ENCODE measurements around the gene CFAP299. TPM values are rescaled to one million over a fixed set of nuclear protein-coding genes. Genes with fewer than 3 reads are reported as not detected.

CFAP299 gene
- total and polyA plus RNA-seq, 4 donors: 3.0 to 9.0 (median 4.6) TPM

DNA sequence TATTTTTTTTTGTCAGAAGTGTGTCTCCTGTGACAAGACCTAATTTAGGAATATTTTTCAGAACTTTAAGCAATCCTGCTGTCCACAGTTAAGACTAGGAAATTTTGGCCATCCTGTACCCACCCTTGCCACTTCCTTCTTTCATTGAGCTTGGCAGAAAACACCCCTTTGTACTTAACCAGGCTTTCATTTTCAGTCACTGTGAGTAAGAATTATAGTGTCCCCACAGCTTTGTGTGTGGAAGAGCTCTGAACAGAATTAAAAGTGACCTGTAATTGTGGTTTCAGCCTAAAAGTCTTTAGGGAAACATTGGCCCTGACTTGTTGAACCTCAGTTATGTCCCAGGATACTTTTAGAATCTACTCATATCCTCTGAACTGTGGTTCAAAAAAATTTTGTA is 541.3 kb downstream of the CFAP299 start:
- Histone ChIP-seq H3K9me3 (ENCODE audit: control insufficient read depth, insufficient read depth, low read length) (no peaks in the 10 kb centered on the region), H3K4me3 (ENCODE audit: low read depth, low read length) (no peak overlapping the region), H3K4me1 (ENCODE audit: control insufficient read depth, insufficient read depth, low read length) (no peaks in the 10 kb centered on the region), H3K27me3 (ENCODE audit: control insufficient read depth, insufficient read depth, low read length) (no peaks in the 10 kb centered on the region), H3K36me3 (ENCODE audit: control insufficient read depth, insufficient read depth, low read length) (no peaks in the 10 kb centered on the region), H3K27ac (ENCODE audit: low read depth, low read length) (no peak overlapping the region)
- peak in 2 of 6 donors; percentile 37 to 42 for DNase-seq (ENCODE audit: low read depth in 4 of 6, low spot score in 6 of 6)

DNA sequence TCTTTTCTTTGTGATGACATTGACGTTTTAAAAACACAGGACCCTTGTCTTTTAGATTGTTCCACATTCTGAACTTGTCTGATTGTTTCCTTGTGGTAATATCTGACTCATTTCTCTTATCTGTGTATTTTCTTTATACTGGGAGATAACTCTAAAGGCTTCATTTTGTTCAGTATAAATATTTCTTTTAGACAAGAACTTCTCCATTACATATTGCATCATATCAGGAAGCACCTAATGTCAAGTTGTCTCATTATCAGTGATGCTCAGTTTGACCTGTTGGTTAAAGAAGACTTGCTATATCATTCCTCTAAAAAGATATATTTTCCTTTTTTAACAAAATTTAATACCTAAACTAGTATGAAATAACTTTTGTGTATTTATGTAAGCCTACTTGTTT is 542.7 kb downstream of the CFAP299 start:
- Histone ChIP-seq H3K36me3 (ENCODE audit: control insufficient read depth, insufficient read depth, low read length) (no peaks in the 10 kb centered on the region), H3K4me1 (ENCODE audit: control insufficient read depth, insufficient read depth, low read length) (no peaks in the 10 kb centered on the region), H3K4me3 (ENCODE audit: low read depth, low read length) (no peak overlapping the region), H3K27ac (ENCODE audit: low read depth, low read length) (no peak overlapping the region), H3K9me3 (ENCODE audit: control insufficient read depth, insufficient read depth, low read length) (no peaks in the 10 kb centered on the region), H3K27me3 (ENCODE audit: control insufficient read depth, insufficient read depth, low read length) (no peaks in the 10 kb centered on the region)
- no CpG with 5 or more reads among the region's 1 CpG for WGBS (ENCODE audit: insufficient coverage)
- no peak for DNase-seq (ENCODE audit: low read depth in 4 of 6, low spot score in 6 of 6)

DNA sequence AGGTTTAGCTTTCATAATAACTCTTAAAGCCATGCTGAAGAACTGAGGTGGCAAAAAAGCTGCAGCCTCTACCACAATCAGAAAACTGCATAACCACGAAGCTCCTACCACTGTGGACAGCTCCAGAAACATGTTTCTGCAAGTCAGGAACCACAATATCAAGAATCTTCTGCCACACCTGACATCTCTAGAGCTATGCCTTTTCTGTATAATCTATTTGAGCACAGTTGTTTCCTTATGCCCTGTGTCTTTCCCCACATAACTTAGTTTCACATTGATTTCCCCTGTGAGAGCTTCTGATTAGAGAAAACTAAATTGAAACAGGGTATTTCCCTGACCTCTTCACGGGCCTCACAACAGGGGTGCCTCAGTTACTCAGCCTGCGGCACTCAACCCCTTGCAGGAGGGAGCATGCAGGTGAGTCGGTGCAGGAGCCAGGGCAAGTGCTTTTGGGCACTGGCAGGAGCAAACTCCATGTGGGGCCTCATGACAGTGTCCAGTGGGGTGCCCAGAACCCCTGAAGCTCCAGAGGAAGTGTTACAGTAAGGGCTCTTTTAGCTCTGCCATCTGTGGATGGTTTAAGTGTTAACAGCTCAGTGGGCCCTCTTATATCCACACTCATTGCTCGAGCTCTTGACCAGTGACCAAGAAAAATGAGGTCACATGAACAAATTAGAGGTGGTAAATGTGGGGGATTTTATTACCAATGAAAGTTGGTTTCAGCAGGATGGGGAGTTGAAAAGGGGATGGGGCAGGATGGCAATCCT is 562.2 kb downstream of the CFAP299 start:
- no peaks in the 10 kb centered on the region for H3K4me1 ChIP-seq (ENCODE audit: control insufficient read depth, insufficient read depth, low read length)
- WGBS (ENCODE audit: insufficient coverage): 90% methylated on average over 3 of the region's 5 CpGs
- H3K27me3 ChIP-seq (ENCODE audit: control insufficient read depth, insufficient read depth, low read length): no peaks in the 10 kb centered on the region
- H3K27ac ChIP-seq (ENCODE audit: low read depth, low read length): no peak overlapping the region
- no peak overlapping the region for H3K4me3 ChIP-seq (ENCODE audit: low read depth, low read length)
- H3K36me3 ChIP-seq (ENCODE audit: control insufficient read depth, insufficient read depth, low read length): no peaks in the 10 kb centered on the region
- no peak for DNase-seq (ENCODE audit: low read depth in 4 of 6, low spot score in 6 of 6)
- H3K9me3 ChIP-seq (ENCODE audit: control insufficient read depth, insufficient read depth, low read length): no peaks in the 10 kb centered on the region

DNA sequence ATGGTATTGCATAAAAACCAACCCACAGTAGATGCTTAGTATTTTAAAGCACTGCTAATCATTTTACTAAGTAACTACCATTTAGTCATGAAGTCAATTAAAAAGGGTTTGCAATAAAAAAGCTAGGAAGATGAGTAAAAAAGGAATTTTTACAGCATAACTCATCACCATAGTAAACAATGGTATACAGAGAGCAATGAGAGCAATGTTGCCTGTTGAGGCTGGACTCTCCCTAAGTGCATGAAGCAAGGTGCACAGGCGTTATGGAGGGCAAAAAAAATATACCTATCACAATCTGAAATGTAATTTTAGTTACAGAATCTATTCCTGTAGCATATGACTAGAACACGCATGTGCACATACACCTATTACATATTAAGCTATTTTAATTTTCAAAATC is 565.4 kb downstream of the CFAP299 start:
- Histone ChIP-seq H3K4me1 (ENCODE audit: control insufficient read depth, insufficient read depth, low read length) (no peaks in the 10 kb centered on the region), H3K9me3 (ENCODE audit: control insufficient read depth, insufficient read depth, low read length) (no peaks in the 10 kb centered on the region), H3K36me3 (ENCODE audit: control insufficient read depth, insufficient read depth, low read length) (no peaks in the 10 kb centered on the region), H3K27ac (ENCODE audit: low read depth, low read length) (no peak overlapping the region), H3K27me3 (ENCODE audit: control insufficient read depth, insufficient read depth, low read length) (no peaks in the 10 kb centered on the region), H3K4me3 (ENCODE audit: low read depth, low read length) (no peak overlapping the region)
- WGBS (ENCODE audit: insufficient coverage): no CpG with 5 or more reads among the region's 2 CpGs
- no peak for DNase-seq (ENCODE audit: low read depth in 4 of 6, low spot score in 6 of 6)

DNA sequence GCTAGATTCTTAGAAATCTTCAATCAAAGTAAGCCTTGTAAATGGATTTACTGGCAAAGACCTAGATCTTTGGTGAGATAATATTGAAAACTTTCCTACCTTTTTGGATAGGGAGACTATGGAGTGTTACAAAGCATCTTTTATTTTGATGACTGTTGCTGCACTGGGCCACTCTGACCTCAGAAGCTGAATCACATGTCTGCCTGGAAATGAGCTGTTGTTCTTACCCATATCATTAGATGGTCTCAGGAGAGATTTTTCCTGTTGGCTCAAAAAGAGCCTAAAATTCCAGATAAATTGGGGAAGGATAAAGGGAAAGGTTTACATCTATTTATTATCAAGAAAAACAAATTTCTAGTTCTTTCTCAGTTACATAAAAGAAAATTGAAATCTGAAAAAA is 567.5 kb downstream of the CFAP299 start:
- DNase-seq (ENCODE audit: low read depth in 4 of 6, low spot score in 6 of 6): no peak
- Histone ChIP-seq H3K4me1 (ENCODE audit: control insufficient read depth, insufficient read depth, low read length) (no peaks in the 10 kb centered on the region), H3K9me3 (ENCODE audit: control insufficient read depth, insufficient read depth, low read length) (no peaks in the 10 kb centered on the region), H3K27ac (ENCODE audit: low read depth, low read length) (no peak overlapping the region), H3K4me3 (ENCODE audit: low read depth, low read length) (no peak overlapping the region), H3K27me3 (ENCODE audit: control insufficient read depth, insufficient read depth, low read length) (no peaks in the 10 kb centered on the region), H3K36me3 (ENCODE audit: control insufficient read depth, insufficient read depth, low read length) (no peaks in the 10 kb centered on the region)

DNA sequence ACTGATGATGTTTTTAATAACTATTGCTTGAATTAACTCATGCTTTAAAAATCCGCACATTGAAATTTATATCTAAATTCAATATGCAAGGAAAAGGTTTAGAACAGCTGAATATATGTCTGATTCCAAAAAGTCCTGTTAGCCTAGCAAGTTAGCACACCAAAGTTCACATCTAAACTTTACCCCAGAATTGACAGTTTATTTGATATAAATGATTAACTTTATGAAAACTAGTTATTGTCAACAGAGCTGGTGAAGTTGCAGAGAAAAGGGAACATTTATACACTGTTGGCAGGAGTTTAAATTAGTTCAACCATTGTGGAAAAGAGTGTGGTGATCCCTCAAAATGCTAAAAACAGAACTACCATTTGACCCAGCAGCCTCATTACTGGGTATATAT is 574.4 kb downstream of the CFAP299 start:
- Histone ChIP-seq H3K9me3 (ENCODE audit: control insufficient read depth, insufficient read depth, low read length) (peaks cover 2% of the 10 kb centered on the region), H3K4me1 (ENCODE audit: control insufficient read depth, insufficient read depth, low read length) (no peaks in the 10 kb centered on the region), H3K27ac (ENCODE audit: low read depth, low read length) (no peak overlapping the region), H3K36me3 (ENCODE audit: control insufficient read depth, insufficient read depth, low read length) (no peaks in the 10 kb centered on the region), H3K27me3 (ENCODE audit: control insufficient read depth, insufficient read depth, low read length) (no peaks in the 10 kb centered on the region), H3K4me3 (ENCODE audit: low read depth, low read length) (no peak overlapping the region)
- no peak for DNase-seq (ENCODE audit: low read depth in 4 of 6, low spot score in 6 of 6)
- WGBS (ENCODE audit: insufficient coverage): no CpG with 5 or more reads among the region's 1 CpG

DNA sequence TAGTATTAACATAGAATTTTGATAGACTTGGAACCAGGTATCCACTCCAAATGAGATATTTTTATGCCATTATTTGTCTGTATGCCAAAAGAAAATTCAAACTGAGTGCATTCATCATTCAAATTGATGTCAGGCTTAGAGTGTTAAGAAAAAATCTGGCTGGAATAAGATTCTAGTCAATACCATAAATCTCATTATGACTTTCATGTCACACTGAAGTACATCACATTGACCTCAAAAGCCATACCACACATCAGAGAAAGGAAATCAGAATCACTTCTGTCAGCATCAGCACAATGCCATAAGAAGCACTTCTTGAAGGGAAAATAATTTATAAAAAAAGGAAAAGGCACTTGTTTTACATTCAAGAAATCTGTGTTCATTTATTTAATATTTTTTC is 575.9 kb downstream of the CFAP299 start:
- DNase-seq (ENCODE audit: low read depth in 4 of 6, low spot score in 6 of 6): peak in 1 of 6 donors; percentile 23

DNA sequence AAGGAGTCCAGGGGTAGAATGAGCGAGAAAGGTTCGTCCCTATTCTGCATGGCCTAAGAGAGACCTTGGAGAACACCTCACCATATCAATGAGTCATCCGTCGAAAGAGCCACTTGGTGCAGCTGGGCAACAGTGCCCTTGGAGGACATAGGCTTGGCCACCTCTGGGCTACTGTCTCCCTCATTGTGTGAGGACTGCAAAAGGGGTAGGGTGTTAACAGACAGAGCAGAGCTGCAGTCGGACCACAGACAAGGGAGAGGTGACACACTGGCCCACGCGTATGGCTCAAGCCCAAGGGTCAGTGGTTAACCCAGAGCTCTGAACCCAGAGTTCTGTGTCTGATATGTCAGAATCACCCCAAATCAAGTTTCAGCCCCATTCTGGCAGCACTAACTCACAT is 576.8 kb downstream of the CFAP299 start:
- Histone ChIP-seq H3K4me3 (ENCODE audit: low read depth, low read length) (no peak overlapping the region), H3K9me3 (ENCODE audit: control insufficient read depth, insufficient read depth, low read length) (peaks cover 2% of the 10 kb centered on the region), H3K27ac (ENCODE audit: low read depth, low read length) (no peak overlapping the region), H3K27me3 (ENCODE audit: control insufficient read depth, insufficient read depth, low read length) (no peaks in the 10 kb centered on the region), H3K4me1 (ENCODE audit: control insufficient read depth, insufficient read depth, low read length) (no peaks in the 10 kb centered on the region), H3K36me3 (ENCODE audit: control insufficient read depth, insufficient read depth, low read length) (no peaks in the 10 kb centered on the region)
- DNase-seq (ENCODE audit: low read depth in 4 of 6, low spot score in 6 of 6): no peak
- WGBS (ENCODE audit: insufficient coverage): 93% methylated on average over 3 of the region's 7 CpGs

More for the DNA sequence above, 575.9 kb downstream of the CFAP299 start:
- no peaks in the 10 kb centered on the region for H3K36me3 ChIP-seq (ENCODE audit: control insufficient read depth, insufficient read depth, low read length)
- no peaks in the 10 kb centered on the region for H3K4me1 ChIP-seq (ENCODE audit: control insufficient read depth, insufficient read depth, low read length)
- H3K9me3 ChIP-seq (ENCODE audit: control insufficient read depth, insufficient read depth, low read length): peaks cover 2% of the 10 kb centered on the region
- no peaks in the 10 kb centered on the region for H3K27me3 ChIP-seq (ENCODE audit: control insufficient read depth, insufficient read depth, low read length)
- no peak overlapping the region for H3K4me3 ChIP-seq (ENCODE audit: low read depth, low read length)
- H3K27ac ChIP-seq (ENCODE audit: low read depth, low read length): no peak overlapping the region

DNA sequence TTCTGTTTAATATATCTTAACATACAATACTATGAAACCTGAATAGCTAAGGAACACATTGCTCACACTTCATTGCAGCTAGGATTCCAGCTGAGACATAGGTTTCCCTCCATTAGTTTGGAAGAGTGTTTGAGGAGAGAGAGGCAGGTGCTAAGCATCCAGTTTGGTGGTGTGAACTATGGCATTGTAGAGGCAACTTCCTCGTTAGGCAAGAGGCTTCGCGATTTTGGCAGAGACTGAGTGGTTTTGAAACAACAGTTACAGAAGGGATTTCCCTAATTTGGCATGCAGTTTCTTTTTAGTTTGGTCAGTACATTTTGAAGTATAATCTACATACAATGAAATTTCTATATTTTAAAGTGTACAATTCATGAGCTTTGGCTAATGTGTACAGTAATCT is 577.9 kb downstream of the CFAP299 start:
- DNase-seq (ENCODE audit: low read depth in 4 of 6, low spot score in 6 of 6): no peak
- H3K4me1 ChIP-seq (ENCODE audit: control insufficient read depth, insufficient read depth, low read length): no peaks in the 10 kb centered on the region
- WGBS (ENCODE audit: insufficient coverage): 76% methylated on average over 3 of the region's 3 CpGs

DNA sequence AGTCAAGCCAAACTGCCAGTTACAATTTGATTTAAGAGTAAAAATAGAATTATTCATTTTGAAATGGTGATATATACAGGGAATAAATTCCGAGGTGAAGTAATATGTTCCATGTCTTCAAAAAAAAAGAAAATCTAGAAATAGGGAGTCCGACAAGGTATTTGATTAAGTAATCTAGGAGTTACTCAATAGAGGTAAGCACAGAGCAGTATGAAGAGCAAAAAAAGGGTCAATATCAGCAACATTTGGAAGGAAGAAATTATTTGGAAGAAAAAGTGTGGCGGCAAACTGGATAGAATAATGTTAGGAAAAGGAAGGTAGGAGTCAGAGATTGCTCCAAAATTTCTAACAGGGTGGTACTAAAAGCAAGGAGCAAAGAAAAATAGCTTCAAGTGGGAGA is 581.2 kb downstream of the CFAP299 start:
- Histone ChIP-seq H3K9me3 (ENCODE audit: control insufficient read depth, insufficient read depth, low read length) (no peaks in the 10 kb centered on the region), H3K36me3 (ENCODE audit: control insufficient read depth, insufficient read depth, low read length) (no peaks in the 10 kb centered on the region), H3K4me3 (ENCODE audit: low read depth, low read length) (no peak overlapping the region), H3K27ac (ENCODE audit: low read depth, low read length) (no peak overlapping the region), H3K27me3 (ENCODE audit: control insufficient read depth, insufficient read depth, low read length) (no peaks in the 10 kb centered on the region), H3K4me1 (ENCODE audit: control insufficient read depth, insufficient read depth, low read length) (no peaks in the 10 kb centered on the region)
- 100% methylated on average over 3 of the region's 3 CpGs for WGBS (ENCODE audit: insufficient coverage)
- no peak for DNase-seq (ENCODE audit: low read depth in 4 of 6, low spot score in 6 of 6)

More for the DNA sequence above, 577.9 kb downstream of the CFAP299 start:
- Histone ChIP-seq H3K36me3 (ENCODE audit: control insufficient read depth, insufficient read depth, low read length) (no peaks in the 10 kb centered on the region), H3K4me3 (ENCODE audit: low read depth, low read length) (no peak overlapping the region), H3K27ac (ENCODE audit: low read depth, low read length) (no peak overlapping the region), H3K9me3 (ENCODE audit: control insufficient read depth, insufficient read depth, low read length) (peaks cover 2% of the 10 kb centered on the region), H3K27me3 (ENCODE audit: control insufficient read depth, insufficient read depth, low read length) (no peaks in the 10 kb centered on the region)
